Islet precursor cell (in vitro differentiated cells): Measurements from ENCODE around the gene OLIG1.
A peak's percentile ranks its signal among the peaks of the same experiment; 100 is the strongest.

ENCODE experiments used
- DNase-seq: peaks from one replicate; pipeline ENCODE4 v3.0.0-alpha.2; 2018

Gene OLIG1

GRCh38 chr21:33063907-33064622 is 5.9 kb upstream of the OLIG1 start:
- no peak for DNase-seq

GRCh38 chr21:33064623-33065390 is 5.1 kb upstream of the OLIG1 start:
- DNase-seq = no peak

- no peak for DNase-seq
Observed at GRCh38 chr21:33067043-33067442, 2.9 kb upstream of the OLIG1 start.

- DNase-seq = no peak
Observed at GRCh38 chr21:33067457-33067856, 2.5 kb upstream of the OLIG1 start.

GRCh38 chr21:33069243-33069642 is 698 bp upstream of the OLIG1 start:
- no peak for DNase-seq

GRCh38 chr21:33069645-33069993 is 322 bp upstream of the OLIG1 start:
- DNase-seq = no peak

GRCh38 chr21:33070744-33070997 is 730 bp downstream of the OLIG1 start:
- DNase-seq = no peak

GRCh38 chr21:33070998-33071769 is 1.2 kb downstream of the OLIG1 start:
- peak; percentile 63 for DNase-seq

GRCh38 chr21:33071770-33072306 is 1.9 kb downstream of the OLIG1 start:
- no peak for DNase-seq

- DNase-seq = no peak
Observed at GRCh38 chr21:33073636-33074035, 3.7 kb downstream of the OLIG1 start.

- peak; percentile 81 for DNase-seq
Observed at GRCh38 chr21:33075128-33075527, 5.2 kb downstream of the OLIG1 start.

GRCh38 chr21:33075596-33076195 is 5.8 kb downstream of the OLIG1 start:
- DNase-seq = peak; percentile 69

- no peak for DNase-seq
Observed at GRCh38 chr21:33076600-33077329, 6.8 kb downstream of the OLIG1 start.

- DNase-seq = peak; percentile 92
Observed at GRCh38 chr21:33078907-33079582, 9.1 kb downstream of the OLIG1 start.

GRCh38 chr21:33080376-33080775 is 10.4 kb downstream of the OLIG1 start:
- no peak for DNase-seq

GRCh38 chr21:33080776-33081175 is 10.8 kb downstream of the OLIG1 start:
- DNase-seq = no peak

- no peak for DNase-seq
Observed at GRCh38 chr21:33088384-33088783, 18.4 kb downstream of the OLIG1 start.

GRCh38 chr21:33089395-33090119 is 19.6 kb downstream of the OLIG1 start:
- no peak for DNase-seq

- DNase-seq = no peak
Observed at GRCh38 chr21:33096426-33096825, 26.5 kb downstream of the OLIG1 start.

- DNase-seq = no peak
Observed at GRCh38 chr21:33099131-33099530, 29.2 kb downstream of the OLIG1 start.

- no peak for DNase-seq
Observed at GRCh38 chr21:33101300-33101911, 31.5 kb downstream of the OLIG1 start.
